Stomach (tissue), 9 donors: ENCODE measurements around the gene OSCAR. TPM values are rescaled to one million over a fixed set of nuclear protein-coding genes. Genes with fewer than 3 reads are reported as not detected.

Source experiments
- DNase-seq, 2 donors: peaks; one replicate each; pipeline versions ENCODE4 v3.0.0 to v3.0.0-alpha.2; 2013 to 2019
- H3K27ac ChIP-seq, 5 donors: fragments of 200-600 bp in 4 of 5; sonication (generic) in 4 of 5; one replicate each; pipeline ENCODE4 v1.5.1; 2013 to 2019; ENCODE audit warnings: mild to moderate bottlenecking in 1 of 5, moderate library complexity in 1 of 5
- H3K27me3 ChIP-seq, 3 donors: fragments of 200-600 bp; sonication (generic); one replicate each; pipeline ENCODE4 v1.5.1; 2017 to 2019; ENCODE audit warnings: mixed run types in 1 of 3
- H3K36me3 ChIP-seq, 4 donors: fragments of 200-600 bp; sonication (generic); 1 replicate in 3 of 4; 2 replicates in 1 of 4; pipeline ENCODE4 v1.5.1; 2016 to 2019
- H3K4me1 ChIP-seq, 4 donors: fragments of 200-600 bp; sonication (generic); one replicate each; pipeline ENCODE4 v1.5.1; 2016 to 2019
- H3K4me3 ChIP-seq, 4 donors: fragments of 200-600 bp; sonication (generic) in 3 of 4; one replicate each; pipeline ENCODE4 v1.5.1; 2016 to 2019; ENCODE audit warnings: mild to moderate bottlenecking in 1 of 4
- H3K9me3 ChIP-seq, 4 donors: fragments of 200-600 bp; sonication (generic); one replicate each; pipeline ENCODE4 v1.5.1; 2016 to 2019
- EP300 ChIP-seq: sonication (generic); formaldehyde crosslinking; IDR thresholded peaks from one replicate; pipeline ENCODE4 v1.6.1; 2017; ENCODE audit warnings: antibody characterized with exemption
- POLR2A ChIP-seq, 4 donors: fragments of 450-650 bp; IDR thresholded peaks; one replicate each; pipeline ENCODE4 v1.6.1; 2016; ENCODE audit warnings: antibody characterized with exemption in 4 of 4, control low read depth in 2 of 4, mild to moderate bottlenecking in 1 of 4, moderate library complexity in 1 of 4
- POLR2AphosphoS5 ChIP-seq, 3 donors: sonication (generic); formaldehyde crosslinking; IDR thresholded peaks; one replicate each; pipeline ENCODE4 v1.6.1; 2016; ENCODE audit warnings: antibody characterized with exemption in 3 of 3
- WGBS, 5 donors: extraction: QIAGEN DNeasy Blood & Tissue Kit in 3 of 5; methylation state at CpG; one replicate each; pipeline versions ENCODE4 v1.1.5 to v1.1.7; 2013 to 2018; 5-methylcytosine and 5-hydroxymethylcytosine counted together
- intact Hi-C: fragments of 100-400 bp; cut with DNase I; formaldehyde crosslinking; loops from one replicate; pipeline ENCODE4 v1.15.1; 2023; ENCODE audit warnings: low total_unique reads
- polyA plus RNA-seq, 3 donors: library from polyadenylated mRNA; stranded (reverse); fragments of 200-250 nt; gene quantifications; one replicate each; pipeline ENCODE4 v1.2.3, GENCODE V29; 2013
- total RNA-seq, 5 donors: library from RNA; depleted of rRNA; stranded (reverse); fragments of >200 nt; gene quantifications; one replicate each; pipeline versions ENCODE4 v1.1.0 to v1.2.3, GENCODE V29; 2014 to 2016
- TF ChIP-seq, protein P1 (sequence below), 7 experiments: fragments of 450-650 bp in 4 of 7; fragments of 200-600 bp in 3 of 7; sonication (generic) in 3 of 7; IDR thresholded peaks; one replicate each; pipeline ENCODE4 v1.5.1; 2016 to 2019; ENCODE audit warnings: antibody characterized with exemption in 7 of 7, control low read depth in 2 of 7, mild to moderate bottlenecking in 1 of 7
- donor health status: healthy with polysubstance abuse.
- donor health status: Bipolar disorder and iron deficiency.
- donor health status: healthy.

Gene OSCAR
- total and polyA plus RNA-seq, 8 donors, result 0.45 to 2.6 (median 0.88) TPM; not detected in 4

DNA sequence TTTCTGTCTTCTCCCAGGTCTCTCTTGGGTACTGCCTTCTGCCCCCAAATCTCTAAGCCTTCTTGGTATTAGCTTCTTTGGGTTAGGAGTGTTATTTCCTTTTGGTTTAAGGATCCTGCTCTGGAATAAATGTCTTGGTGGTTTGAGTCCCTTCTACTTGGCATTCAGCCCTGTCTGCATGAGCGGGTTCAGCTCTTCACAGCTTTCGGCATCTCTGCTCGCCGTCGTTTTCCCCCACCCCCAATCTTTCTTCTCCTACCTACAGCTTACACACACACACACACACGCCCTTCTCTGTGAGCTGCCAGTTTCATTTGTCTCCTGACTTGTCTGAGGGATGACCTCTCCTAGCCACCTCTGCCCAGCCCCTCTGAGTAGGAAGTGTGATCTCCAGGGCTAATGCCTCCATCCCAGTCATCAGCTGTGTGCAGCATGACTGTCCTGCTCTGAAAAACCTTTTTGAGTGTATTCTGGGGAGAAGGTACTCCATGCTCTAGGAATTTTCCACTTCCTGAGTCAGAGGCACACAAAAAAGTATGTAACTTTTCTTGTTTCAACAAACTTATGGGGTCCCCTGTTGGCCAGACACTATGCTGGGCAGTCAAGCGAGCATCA lies 41.7 kb upstream of the OSCAR start:
- 82 to 89% (median 84%) methylated on average over 7 of the region's 7 CpGs for WGBS, 5 donors
- H3K36me3 ChIP-seq, result peaks cover 49 to 80% (median 65%) of the 10 kb centered on the region in 4 donors
- DNase-seq, result no peak
- H3K9me3 ChIP-seq, result no peaks in the 10 kb centered on the region
- no peak overlapping the region for H3K4me3 ChIP-seq
- intact Hi-C loops, result no loop called here
- H3K27ac ChIP-seq, result no peak overlapping the region
- peaks cover 17 to 41% (median 35%) of the 10 kb centered on the region in 4 donors for H3K4me1 ChIP-seq
- H3K27me3 ChIP-seq, result no peaks in the 10 kb centered on the region
- TF ChIP-seq POLR2AphosphoS5 (IDR thresholded peaks at IDR 0.05), result no peak
- TF ChIP-seq POLR2A (IDR thresholded peaks at IDR 0.05), result no peak
- TF ChIP-seq, protein P1, sequence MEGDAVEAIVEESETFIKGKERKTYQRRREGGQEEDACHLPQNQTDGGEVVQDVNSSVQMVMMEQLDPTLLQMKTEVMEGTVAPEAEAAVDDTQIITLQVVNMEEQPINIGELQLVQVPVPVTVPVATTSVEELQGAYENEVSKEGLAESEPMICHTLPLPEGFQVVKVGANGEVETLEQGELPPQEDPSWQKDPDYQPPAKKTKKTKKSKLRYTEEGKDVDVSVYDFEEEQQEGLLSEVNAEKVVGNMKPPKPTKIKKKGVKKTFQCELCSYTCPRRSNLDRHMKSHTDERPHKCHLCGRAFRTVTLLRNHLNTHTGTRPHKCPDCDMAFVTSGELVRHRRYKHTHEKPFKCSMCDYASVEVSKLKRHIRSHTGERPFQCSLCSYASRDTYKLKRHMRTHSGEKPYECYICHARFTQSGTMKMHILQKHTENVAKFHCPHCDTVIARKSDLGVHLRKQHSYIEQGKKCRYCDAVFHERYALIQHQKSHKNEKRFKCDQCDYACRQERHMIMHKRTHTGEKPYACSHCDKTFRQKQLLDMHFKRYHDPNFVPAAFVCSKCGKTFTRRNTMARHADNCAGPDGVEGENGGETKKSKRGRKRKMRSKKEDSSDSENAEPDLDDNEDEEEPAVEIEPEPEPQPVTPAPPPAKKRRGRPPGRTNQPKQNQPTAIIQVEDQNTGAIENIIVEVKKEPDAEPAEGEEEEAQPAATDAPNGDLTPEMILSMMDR (IDR thresholded peaks at IDR 0.05), result no peak
- TF ChIP-seq EP300, result no peak

DNA sequence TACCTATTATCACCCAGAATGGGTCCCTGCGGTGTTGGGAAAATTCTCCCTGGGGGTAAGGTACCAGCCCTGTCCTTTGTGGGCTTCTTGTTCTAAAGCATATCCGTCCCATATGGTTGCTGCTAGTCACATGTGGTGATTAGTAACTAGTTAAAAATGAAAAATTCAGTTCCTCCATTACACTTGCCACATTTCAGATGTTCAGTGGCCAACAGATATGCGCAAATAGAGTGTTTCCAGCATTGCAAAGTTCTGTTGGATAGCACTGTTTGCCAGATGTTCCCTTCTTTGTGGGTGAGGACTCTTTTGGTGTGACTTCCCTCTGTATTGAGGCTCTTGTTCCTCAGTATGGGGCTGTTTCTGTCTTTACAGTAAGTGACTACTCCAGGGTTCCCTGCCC lies 40.8 kb upstream of the OSCAR start:
- H3K27ac ChIP-seq, result no peak overlapping the region
- H3K36me3 ChIP-seq, result peaks cover 40 to 71% (median 56%) of the 10 kb centered on the region in 4 donors

DNA sequence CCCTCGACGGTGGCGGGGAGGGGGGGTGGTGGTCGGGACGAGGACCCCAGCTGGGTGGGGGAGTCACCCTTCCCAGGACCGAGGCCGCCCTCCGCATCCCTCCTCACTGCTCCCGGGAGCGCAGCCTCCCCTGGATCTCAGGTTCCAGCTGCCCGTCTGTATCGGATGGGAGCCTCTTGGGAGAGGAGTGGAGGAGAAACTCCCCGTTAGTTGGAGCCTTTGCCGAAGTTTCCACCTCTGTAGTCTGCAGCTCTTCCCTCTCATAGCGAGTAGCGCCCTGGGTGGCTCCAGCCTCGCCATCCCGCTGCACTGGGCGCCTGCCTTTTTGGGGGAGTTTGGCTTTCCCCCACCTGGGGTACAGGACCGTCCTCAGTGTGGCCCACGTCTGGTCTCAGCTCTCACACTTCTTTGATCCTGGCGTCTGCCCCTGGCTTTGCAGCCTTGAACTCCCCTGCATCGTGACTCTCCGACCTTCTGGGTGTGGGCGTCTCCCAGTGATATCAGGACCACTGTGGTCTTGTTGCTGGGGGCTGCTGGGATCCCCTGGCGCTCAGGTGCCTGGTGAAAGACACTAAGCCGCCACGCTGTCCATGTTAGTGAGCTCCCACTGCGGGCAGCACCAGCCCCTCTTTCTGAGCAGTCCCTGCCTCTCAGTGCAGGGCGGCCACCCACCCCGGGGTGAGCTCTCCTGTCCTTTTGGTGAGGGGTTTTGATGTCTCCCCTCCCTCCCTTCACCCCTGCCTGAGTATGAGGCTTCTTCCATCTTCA lies 38.1 kb upstream of the OSCAR start:
- DNase-seq, result no peak
- intact Hi-C loops, result no loop called here
- H3K27me3 ChIP-seq, result no peaks in the 10 kb centered on the region
- TF ChIP-seq, protein P1 (IDR thresholded peaks at IDR 0.05), result no peak
- TF ChIP-seq POLR2A (IDR thresholded peaks at IDR 0.05) (no peak), EP300 (no peak), POLR2AphosphoS5 (IDR thresholded peaks at IDR 0.05) (no peak)
- peak overlapping the region; percentile 85 to 97 (median 93) for H3K27ac ChIP-seq
- 17 to 23% (median 19%) methylated on average over 21 to 31 of the region's 31 CpGs for WGBS, 5 donors
- peaks cover 13 to 44% (median 29%) of the 10 kb centered on the region in 4 donors for H3K36me3 ChIP-seq
- peak overlapping the region; percentile 71 to 100 (median 95) for H3K4me3 ChIP-seq
- H3K9me3 ChIP-seq, result no peaks in the 10 kb centered on the region
- peaks cover 17 to 52% (median 49%) of the 10 kb centered on the region in 4 donors for H3K4me1 ChIP-seq

More for the DNA sequence above, 40.8 kb upstream of the OSCAR start:
- Histone ChIP-seq H3K4me1 (peaks cover 17 to 45% (median 40%) of the 10 kb centered on the region in 4 donors), H3K9me3 (no peaks in the 10 kb centered on the region), H3K4me3 (no peak overlapping the region), H3K27me3 (no peaks in the 10 kb centered on the region)
- intact Hi-C loops, result no loop called here
- DNase-seq, result no peak
- 85 to 90% (median 88%) methylated on average over 3 of the region's 3 CpGs for WGBS, 5 donors
- TF ChIP-seq EP300 (no peak), POLR2AphosphoS5 (IDR thresholded peaks at IDR 0.05) (no peak), POLR2A (IDR thresholded peaks at IDR 0.05) (no peak)
- TF ChIP-seq, protein P1 (IDR thresholded peaks at IDR 0.05), result no peak

DNA sequence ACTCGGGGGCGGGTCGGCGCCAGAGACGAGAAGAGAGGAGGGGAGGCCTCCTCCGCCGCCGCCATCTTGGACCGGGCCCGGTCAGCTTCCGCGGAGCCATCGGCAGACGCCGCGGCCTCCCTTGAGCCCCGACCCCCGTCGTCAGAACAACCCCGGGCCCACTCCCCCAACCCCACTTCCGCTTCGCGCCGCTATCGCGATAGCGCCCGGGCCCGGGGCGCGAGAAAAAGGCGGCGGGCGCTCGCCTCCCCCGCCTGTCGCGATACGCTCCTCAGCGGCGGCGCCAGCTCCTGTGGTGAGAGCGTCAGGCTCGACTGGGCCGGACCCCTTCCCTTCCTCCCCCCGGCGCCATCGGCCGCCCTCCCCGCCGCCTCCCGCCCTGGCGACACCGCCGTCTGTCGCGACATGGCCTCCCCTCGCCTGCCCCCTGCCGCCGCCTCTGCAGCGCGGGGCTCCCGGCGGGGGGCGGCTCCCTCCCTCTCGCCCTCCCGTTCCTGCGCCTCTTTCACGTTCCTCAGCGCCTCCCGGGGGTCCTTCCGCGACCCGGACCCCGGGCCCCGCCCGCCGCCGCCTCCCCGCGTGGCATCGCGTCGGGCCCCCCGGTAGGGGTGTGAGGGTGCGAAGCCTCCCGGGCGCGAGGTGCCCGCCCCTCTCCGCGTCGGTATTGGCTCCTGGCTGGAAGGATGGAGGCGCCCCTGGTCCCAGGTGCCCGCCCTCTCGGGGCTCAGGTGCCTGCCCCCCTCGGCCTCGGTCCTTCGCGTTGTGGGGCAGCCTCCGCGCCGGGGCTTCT lies 37.3 kb upstream of the OSCAR start, which contains the start of gene CNOT3:
CNOT3 (plus strand) TSS at position 64 of the 790 bp plus-strand sequence. CDS start 5,217 bp downstream, outside the sequence.
- Histone ChIP-seq H3K36me3 (peaks cover 5 to 38% (median 27%) of the 10 kb centered on the region in 4 donors), H3K27ac (peak within 1 kb of the TSS; percentile 85 to 97 (median 93)), H3K4me1 (peaks cover 17 to 52% (median 49%) of the 10 kb centered on the region in 4 donors), H3K4me3 (peak within 1 kb of the TSS; percentile 71 to 100 (median 95)), H3K27me3 (no peaks in the 10 kb centered on the region), H3K9me3 (no peaks in the 10 kb centered on the region)
- peak in 2 of 4 donors; percentile 63 to 69 for TF ChIP-seq POLR2A (IDR thresholded peaks at IDR 0.05)
- no peak for TF ChIP-seq EP300
- TF ChIP-seq POLR2AphosphoS5 (IDR thresholded peaks at IDR 0.05), result peak; percentile 74 to 92 (median 85)
- TF ChIP-seq, protein P1 (IDR thresholded peaks at IDR 0.05), result no peak
- WGBS, 5 donors, result 0 to 1% (median 0%) methylated on average over 29 to 100 of the region's 103 CpGs
- DNase-seq, result peak in 1 of 2 donors; percentile 65
- intact Hi-C loops, result no loop called here
